ENCODE measurements around the gene MRPL53. TPM values are rescaled to one million over a fixed set of nuclear protein-coding genes. Genes with fewer than 3 reads are reported as not detected.

MRPL53 gene
- total and polyA plus RNA-seq, 2 of the 13 experiments (the other 11 are each of a cell fraction or from before 2014, with no cell fraction given) = 34.3 to 51.9 TPM

GRCh38 chr2:74457549-74458131, 14.8 kb downstream of the MRPL53 start (continued):
- TF ChIP-seq, protein P1, sequence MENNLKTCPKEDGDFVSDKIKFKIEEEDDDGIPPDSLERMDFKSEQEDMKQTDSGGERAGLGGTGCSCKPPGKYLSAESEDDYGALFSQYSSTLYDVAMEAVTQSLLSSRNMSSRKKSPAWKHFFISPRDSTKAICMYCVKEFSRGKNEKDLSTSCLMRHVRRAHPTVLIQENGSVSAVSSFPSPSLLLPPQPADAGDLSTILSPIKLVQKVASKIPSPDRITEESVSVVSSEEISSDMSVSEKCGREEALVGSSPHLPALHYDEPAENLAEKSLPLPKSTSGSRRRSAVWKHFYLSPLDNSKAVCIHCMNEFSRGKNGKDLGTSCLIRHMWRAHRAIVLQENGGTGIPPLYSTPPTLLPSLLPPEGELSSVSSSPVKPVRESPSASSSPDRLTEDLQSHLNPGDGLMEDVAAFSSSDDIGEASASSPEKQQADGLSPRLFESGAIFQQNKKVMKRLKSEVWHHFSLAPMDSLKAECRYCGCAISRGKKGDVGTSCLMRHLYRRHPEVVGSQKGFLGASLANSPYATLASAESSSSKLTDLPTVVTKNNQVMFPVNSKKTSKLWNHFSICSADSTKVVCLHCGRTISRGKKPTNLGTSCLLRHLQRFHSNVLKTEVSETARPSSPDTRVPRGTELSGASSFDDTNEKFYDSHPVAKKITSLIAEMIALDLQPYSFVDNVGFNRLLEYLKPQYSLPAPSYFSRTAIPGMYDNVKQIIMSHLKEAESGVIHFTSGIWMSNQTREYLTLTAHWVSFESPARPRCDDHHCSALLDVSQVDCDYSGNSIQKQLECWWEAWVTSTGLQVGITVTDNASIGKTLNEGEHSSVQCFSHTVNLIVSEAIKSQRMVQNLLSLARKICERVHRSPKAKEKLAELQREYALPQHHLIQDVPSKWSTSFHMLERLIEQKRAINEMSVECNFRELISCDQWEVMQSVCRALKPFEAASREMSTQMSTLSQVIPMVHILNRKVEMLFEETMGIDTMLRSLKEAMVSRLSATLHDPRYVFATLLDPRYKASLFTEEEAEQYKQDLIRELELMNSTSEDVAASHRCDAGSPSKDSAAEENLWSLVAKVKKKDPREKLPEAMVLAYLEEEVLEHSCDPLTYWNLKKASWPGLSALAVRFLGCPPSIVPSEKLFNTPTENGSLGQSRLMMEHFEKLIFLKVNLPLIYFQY (CRISPR knock-in tag; IDR thresholded peaks at IDR 0.05; ENCODE audit: borderline replicate concordance) = no peak; the same call in 1 of the 2 replicates
- TF ChIP-seq, protein P2, sequence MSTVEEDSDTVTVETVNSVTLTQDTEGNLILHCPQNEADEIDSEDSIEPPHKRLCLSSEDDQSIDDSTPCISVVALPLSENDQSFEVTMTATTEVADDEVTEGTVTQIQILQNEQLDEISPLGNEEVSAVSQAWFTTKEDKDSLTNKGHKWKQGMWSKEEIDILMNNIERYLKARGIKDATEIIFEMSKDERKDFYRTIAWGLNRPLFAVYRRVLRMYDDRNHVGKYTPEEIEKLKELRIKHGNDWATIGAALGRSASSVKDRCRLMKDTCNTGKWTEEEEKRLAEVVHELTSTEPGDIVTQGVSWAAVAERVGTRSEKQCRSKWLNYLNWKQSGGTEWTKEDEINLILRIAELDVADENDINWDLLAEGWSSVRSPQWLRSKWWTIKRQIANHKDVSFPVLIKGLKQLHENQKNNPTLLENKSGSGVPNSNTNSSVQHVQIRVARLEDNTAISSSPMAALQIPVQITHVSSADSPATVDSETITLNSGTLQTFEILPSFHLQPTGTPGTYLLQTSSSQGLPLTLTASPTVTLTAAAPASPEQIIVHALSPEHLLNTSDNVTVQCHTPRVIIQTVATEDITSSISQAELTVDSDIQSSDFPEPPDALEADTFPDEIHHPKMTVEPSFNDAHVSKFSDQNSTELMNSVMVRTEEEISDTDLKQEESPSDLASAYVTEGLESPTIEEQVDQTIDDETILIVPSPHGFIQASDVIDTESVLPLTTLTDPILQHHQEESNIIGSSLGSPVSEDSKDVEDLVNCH (CRISPR knock-in tag; IDR thresholded peaks at IDR 0.05) = 0 out of 2 replicates have a peak, but pooled peaks have one; percentile 74
- TF ChIP-seq MEIS1 (CRISPR knock-in tag; IDR thresholded peaks at IDR 0.05; ENCODE audit: borderline replicate concordance) (peak; percentile 82; the same call in 1 of the 2 replicates), HNRNPL (IDR thresholded peaks at IDR 0.05; ENCODE audit: low read depth, low read length) (no peak), MXI1 (IDR thresholded peaks at IDR 0.05; ENCODE audit: borderline replicate concordance, low read depth, low read length) (0 out of 3 replicates have a peak, but pooled peaks have one; percentile 45), ZNF276 (CRISPR knock-in tag; IDR thresholded peaks at IDR 0.05; ENCODE audit: low read depth) (peak; percentile 77; the same call in 1 of the 2 replicates), EP300 (IDR thresholded peaks at IDR 0.05; ENCODE audit: low read depth in 2 of 2, low read length in 2 of 2) (no peak), EP300 (CRISPR knock-in tag; IDR thresholded peaks at IDR 0.05; ENCODE audit: borderline replicate concordance) (no peak), ZNF180 (CRISPR knock-in tag; IDR thresholded peaks at IDR 0.05; ENCODE audit: borderline replicate concordance, low read depth) (no peak), MYNN (CRISPR knock-in tag; IDR thresholded peaks at IDR 0.05; ENCODE audit: low read depth) (no peak; the same call in 1 of the 2 replicates), FOXC1 (CRISPR knock-in tag; IDR thresholded peaks at IDR 0.05; ENCODE audit: borderline replicate concordance) (peak; percentile 79; the same call in 1 of the 2 replicates), YEATS2 (CRISPR knock-in tag; IDR thresholded peaks at IDR 0.05; ENCODE audit: borderline replicate concordance) (peak; percentile 47; the same call in 1 of the 2 replicates)
- TF ChIP-seq, protein P3, sequence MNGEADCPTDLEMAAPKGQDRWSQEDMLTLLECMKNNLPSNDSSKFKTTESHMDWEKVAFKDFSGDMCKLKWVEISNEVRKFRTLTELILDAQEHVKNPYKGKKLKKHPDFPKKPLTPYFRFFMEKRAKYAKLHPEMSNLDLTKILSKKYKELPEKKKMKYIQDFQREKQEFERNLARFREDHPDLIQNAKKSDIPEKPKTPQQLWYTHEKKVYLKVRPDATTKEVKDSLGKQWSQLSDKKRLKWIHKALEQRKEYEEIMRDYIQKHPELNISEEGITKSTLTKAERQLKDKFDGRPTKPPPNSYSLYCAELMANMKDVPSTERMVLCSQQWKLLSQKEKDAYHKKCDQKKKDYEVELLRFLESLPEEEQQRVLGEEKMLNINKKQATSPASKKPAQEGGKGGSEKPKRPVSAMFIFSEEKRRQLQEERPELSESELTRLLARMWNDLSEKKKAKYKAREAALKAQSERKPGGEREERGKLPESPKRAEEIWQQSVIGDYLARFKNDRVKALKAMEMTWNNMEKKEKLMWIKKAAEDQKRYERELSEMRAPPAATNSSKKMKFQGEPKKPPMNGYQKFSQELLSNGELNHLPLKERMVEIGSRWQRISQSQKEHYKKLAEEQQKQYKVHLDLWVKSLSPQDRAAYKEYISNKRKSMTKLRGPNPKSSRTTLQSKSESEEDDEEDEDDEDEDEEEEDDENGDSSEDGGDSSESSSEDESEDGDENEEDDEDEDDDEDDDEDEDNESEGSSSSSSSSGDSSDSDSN (CRISPR knock-in tag; IDR thresholded peaks at IDR 0.05) = peak; percentile 61
- TF ChIP-seq, protein P4, sequence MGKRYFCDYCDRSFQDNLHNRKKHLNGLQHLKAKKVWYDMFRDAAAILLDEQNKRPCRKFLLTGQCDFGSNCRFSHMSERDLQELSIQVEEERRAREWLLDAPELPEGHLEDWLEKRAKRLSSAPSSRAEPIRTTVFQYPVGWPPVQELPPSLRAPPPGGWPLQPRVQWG (CRISPR knock-in tag; IDR thresholded peaks at IDR 0.05; ENCODE audit: borderline replicate concordance, low read depth) = no peak

All from HepG2 (cell line).